ENCODE data around the gene PRRT4.

GRCh38 chr7:128365432-128365831, 3.9 kb upstream of the PRRT4 start:
- TF ChIP-seq CTCF (conservative IDR thresholded peaks at IDR 0.05; ENCODE audit: low read depth in 2 of 2) (no peak), JUNB (IDR thresholded peaks at IDR 0.05; ENCODE audit: unreplicated experiment) (no peak), POLR2AphosphoS5 (IDR thresholded peaks at IDR 0.05; ENCODE audit: low read depth) (no peak), REST (IDR thresholded peaks at IDR 0.05; ENCODE audit: unreplicated experiment) (no peak), EZH2 (IDR thresholded peaks at IDR 0.05; ENCODE audit: low read depth, unreplicated experiment) (no peak), EZH2phosphoT487 (IDR thresholded peaks at IDR 0.05; ENCODE audit: unreplicated experiment) (no peak), ETS1 (IDR thresholded peaks at IDR 0.05) (no peak)
